ENCODE measurements around the gene LMBR1.

GRCh38 chr7:156861212-156861611, 31.8 kb downstream of the LMBR1 start:
- TF ChIP-seq EZH2phosphoT487 (IDR thresholded peaks at IDR 0.05; ENCODE audit: insufficient read depth, low read depth) (no peak), EZH2 (IDR thresholded peaks at IDR 0.05; ENCODE audit: insufficient read depth, poor library complexity, severe bottlenecking) (no peak)

All from GM23248 (cell line).